Neural crest cell (in vitro differentiated cells): ENCODE results near the gene MZT2B. TPM values are rescaled to one million over a fixed set of nuclear protein-coding genes. Genes with fewer than 3 reads are reported as not detected.
"Not testable (repeated sequence)": the region's sequence is repeated elsewhere in the genome, so short reads cannot be mapped to it uniquely, and the experiment has no call there.

Experiments used
- DNase-seq: peaks from one replicate; pipeline ENCODE4 v3.0.0; 2021; ENCODE audit warnings: low read depth, mixed read lengths, low spot score
- H3K27ac Mint-ChIP-seq: one replicate; pipeline ENCODE4 v1.8.0; 2021; ENCODE audit warnings: mild to moderate bottlenecking, mixed read lengths; ENCODE audit not compliant: unreplicated experiment
- H3K27me3 Mint-ChIP-seq: 2 replicates; pipeline ENCODE4 v1.8.0; 2021; ENCODE audit warnings: low read depth, mild to moderate bottlenecking, mixed read lengths
- H3K36me3 Mint-ChIP-seq: 2 replicates; pipeline ENCODE4 v1.8.0; 2021; ENCODE audit warnings: low read depth, mild to moderate bottlenecking, mixed read lengths
- H3K4me1 Mint-ChIP-seq: 2 replicates; pipeline ENCODE4 v1.8.0; 2021; ENCODE audit warnings: mixed read lengths
- H3K4me3 Mint-ChIP-seq: one replicate; pipeline ENCODE4 v1.8.0; 2021; ENCODE audit warnings: mild to moderate bottlenecking, mixed read lengths
- H3K9me3 Mint-ChIP-seq: 2 replicates; pipeline ENCODE4 v1.8.0; 2021; ENCODE audit warnings: mixed read lengths
- total RNA-seq: library from RNA; stranded (reverse); gene quantifications from 2 replicates; pipeline ENCODE4 v1.2.1, GENCODE V29; 2021
- TF ChIP-seq, protein P1 (sequence below): fragments of 200-600 bp; sonication (generic); conservative IDR thresholded peaks from 2 replicates; pipeline ENCODE4 v1.5.0; 2021; ENCODE audit warnings: antibody characterized with exemption, mild to moderate bottlenecking

MZT2B gene
- total RNA-seq, 1 donor from 2014 or later = 242 TPM

DNA sequence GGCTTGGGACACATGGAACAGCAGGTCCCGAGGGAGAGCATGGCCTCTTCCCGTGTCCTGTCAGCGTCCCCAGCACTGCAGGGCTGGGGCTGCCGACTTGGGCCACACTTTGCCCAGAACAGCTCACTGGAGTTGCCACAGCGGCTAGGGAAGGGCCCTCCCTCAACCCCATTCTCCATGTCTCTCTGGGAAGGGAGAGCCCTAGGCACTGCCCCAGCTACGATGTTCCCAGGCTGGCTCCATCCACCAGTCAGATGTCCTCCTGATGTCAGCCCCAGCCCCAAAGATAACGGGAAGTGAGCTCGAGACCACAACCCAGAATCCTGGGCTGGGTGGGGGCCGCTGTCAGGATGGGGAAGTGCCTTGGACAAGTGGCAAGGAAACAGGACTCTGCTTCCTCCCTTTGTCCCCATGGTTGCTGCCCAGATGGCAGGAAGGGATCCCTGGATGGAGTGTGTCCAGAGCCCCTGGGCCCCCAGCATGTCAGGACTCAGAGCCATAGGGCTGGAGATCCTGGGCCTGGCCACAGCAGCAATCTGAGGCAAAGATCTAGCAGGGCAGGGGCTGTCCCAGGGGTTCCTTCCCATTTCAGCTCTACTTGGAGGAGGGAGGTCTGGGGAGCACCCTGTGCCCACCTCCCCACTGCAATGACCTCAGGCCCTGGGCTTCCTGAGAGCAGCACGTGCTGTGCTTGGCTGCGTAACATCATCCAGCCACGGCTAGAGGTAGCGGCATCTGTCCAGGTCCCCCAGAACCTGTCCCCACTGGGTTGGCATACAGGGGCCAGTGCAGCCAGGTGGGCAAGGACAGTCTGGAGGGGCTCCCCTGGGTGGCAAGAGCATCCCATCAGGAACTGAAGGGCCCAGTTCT lies 39.4 kb upstream of the MZT2B start:
- H3K36me3 Mint-ChIP-seq, H3K9me3 Mint-ChIP-seq, H3K27me3 Mint-ChIP-seq, H3K4me1 Mint-ChIP-seq, DNase-seq, H3K27ac Mint-ChIP-seq: not testable (repeated sequence)
- H3K4me3 Mint-ChIP-seq = peak overlapping the region; percentile 80

DNA sequence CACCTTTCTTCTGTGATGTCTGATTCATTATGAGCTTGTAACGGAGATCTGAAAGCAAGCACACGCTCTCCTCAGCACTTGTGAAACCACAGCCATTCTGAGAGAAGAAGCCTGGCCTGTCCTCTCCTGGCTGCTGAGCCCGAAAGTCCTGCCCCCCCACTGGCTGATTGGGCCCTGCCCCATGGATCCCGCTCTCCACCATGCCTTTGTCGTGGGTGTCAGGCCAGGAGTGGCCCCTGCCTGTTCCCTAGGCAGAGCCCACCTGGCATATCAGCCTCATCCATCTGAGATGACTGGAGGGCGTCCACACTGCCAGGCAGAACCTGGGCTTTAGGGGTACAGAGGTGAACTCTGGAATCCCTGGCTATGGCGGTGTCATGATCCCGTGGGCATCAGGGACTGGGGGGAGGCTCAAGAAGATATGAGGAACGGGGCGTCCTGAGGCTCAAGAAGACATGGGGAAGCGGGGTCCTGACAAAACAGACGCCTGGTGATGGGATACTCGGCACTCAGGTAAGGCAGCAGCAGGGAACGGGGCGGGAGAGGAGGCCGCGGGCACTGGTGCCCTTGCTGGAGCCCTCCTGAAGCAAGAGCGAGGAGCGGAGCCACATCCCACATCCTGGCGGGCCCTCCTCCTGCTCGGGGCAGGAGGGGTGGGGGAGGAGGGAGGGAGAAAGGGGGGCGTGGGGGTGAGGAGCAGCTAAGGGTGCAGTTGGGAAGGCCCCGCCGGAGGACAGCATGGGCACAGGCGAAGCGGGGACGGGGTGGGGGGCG lies 38.6 kb upstream of the MZT2B start:
- DNase-seq, H3K27ac Mint-ChIP-seq, H3K27me3 Mint-ChIP-seq, H3K4me1 Mint-ChIP-seq, H3K36me3 Mint-ChIP-seq, H3K9me3 Mint-ChIP-seq: not testable (repeated sequence)
- H3K4me3 Mint-ChIP-seq = peak overlapping the region; percentile 81

DNA sequence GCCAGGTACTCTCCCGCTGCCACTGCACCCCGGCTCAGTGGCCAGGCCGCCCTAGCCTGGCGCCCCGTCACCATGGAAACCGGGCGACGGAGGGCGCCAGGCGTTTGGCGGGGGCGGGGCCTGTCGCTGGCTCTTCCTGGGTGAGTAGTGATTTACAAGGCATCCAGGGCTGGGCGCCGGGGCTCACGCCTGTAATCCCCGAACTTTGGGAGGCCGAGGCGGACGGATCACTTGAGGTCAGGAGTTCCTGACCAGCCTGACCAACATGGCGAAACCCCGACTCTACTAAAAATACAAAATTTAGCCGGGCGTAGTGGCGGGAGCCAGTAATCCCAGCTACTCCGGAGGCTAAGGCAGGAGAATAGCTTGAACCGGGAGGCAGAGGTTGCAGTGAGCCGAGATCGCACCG lies 37.1 kb upstream of the MZT2B start, which contains the start of gene CCDC74B:
CCDC74B (minus strand) TSS at position 107 of the 409 bp plus-strand sequence. CDS start 116 bp downstream, outside the sequence.
- peak within 1 kb of the TSS; percentile 92 for H3K4me3 Mint-ChIP-seq
- not testable (repeated sequence) for H3K4me1 Mint-ChIP-seq, H3K36me3 Mint-ChIP-seq, H3K9me3 Mint-ChIP-seq, H3K27me3 Mint-ChIP-seq
- peak; percentile 58 for DNase-seq
- H3K27ac Mint-ChIP-seq = peak within 1 kb of the TSS; percentile 71

DNA sequence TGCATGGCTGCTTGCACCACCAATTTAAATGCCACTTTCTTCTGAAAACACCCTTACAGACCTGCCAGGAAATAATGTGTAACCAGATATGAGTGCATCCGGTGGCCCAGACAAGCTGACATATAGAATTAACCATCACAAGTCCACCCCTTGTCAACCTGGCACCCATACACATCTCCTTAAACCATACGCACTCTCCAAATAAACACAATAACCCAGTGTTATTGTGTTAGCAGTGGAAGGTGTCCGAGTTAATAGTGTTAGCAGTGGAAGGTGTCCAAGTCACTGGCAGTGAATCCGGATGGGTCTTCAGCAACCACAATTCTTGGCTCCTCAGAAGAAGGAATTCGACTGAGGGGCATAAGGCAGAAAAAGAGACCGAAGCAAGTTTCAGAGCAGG lies 33.5 kb upstream of the MZT2B start:
- not testable (repeated sequence) for DNase-seq, H3K9me3 Mint-ChIP-seq, H3K4me1 Mint-ChIP-seq, H3K27ac Mint-ChIP-seq, H3K27me3 Mint-ChIP-seq, H3K36me3 Mint-ChIP-seq, H3K4me3 Mint-ChIP-seq

DNA sequence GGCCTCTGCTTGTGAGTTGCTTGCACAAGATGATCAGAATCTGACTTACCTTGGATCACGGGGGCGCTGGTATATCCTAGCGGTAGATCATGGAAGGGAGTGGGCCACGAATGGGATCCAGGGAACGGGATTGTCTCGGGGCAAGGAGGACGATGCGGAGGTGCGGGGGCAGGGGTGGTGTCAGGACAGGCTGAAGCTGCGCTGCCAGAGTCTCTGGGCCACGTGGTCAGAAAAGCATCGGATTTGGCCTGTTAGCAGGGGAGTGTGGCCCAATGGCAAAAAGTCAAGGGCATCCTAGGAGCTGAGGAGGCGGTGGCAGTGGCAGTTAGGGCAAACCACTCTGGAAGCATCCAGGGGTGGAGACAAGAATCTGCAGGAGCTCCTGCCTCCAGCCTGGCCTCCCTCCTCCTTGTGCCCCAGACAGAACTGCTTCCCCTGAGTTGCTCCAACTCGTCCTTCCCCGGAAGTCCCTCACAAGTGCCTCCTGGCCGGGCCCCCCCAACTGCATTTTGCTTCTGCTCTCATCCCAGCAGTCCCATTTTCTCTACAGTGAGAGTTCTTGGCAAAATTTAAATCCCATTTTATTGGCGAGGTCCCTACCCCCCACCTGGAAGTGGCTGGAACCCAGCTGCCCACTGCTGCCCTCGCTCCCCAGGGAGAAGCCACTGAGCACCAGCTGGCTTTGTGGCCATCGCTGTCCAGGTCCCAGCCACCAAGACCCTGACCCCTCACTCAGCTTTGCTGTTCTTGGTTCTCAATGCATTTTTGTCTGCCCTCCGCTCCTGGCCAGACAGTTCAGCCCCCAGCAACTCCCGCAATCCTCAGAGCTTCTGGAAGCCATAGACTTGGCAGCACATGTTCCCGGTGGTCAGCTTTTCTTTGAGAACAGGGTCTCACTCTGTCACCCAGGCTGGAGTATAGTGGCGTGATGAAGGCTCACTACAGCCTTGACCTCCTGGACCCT lies 31.6 kb upstream of the MZT2B start:
- Mint-ChIP-seq H3K27me3 (no peaks in the 10 kb centered on the region), H3K4me1 (no peaks in the 10 kb centered on the region), H3K36me3 (no peaks in the 10 kb centered on the region), H3K27ac (no peak overlapping the region), H3K4me3 (peak overlapping the region; percentile 1), H3K9me3 (no peaks in the 10 kb centered on the region)
- TF ChIP-seq, protein P1, sequence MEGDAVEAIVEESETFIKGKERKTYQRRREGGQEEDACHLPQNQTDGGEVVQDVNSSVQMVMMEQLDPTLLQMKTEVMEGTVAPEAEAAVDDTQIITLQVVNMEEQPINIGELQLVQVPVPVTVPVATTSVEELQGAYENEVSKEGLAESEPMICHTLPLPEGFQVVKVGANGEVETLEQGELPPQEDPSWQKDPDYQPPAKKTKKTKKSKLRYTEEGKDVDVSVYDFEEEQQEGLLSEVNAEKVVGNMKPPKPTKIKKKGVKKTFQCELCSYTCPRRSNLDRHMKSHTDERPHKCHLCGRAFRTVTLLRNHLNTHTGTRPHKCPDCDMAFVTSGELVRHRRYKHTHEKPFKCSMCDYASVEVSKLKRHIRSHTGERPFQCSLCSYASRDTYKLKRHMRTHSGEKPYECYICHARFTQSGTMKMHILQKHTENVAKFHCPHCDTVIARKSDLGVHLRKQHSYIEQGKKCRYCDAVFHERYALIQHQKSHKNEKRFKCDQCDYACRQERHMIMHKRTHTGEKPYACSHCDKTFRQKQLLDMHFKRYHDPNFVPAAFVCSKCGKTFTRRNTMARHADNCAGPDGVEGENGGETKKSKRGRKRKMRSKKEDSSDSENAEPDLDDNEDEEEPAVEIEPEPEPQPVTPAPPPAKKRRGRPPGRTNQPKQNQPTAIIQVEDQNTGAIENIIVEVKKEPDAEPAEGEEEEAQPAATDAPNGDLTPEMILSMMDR = no peak
- DNase-seq = no peak

DNA sequence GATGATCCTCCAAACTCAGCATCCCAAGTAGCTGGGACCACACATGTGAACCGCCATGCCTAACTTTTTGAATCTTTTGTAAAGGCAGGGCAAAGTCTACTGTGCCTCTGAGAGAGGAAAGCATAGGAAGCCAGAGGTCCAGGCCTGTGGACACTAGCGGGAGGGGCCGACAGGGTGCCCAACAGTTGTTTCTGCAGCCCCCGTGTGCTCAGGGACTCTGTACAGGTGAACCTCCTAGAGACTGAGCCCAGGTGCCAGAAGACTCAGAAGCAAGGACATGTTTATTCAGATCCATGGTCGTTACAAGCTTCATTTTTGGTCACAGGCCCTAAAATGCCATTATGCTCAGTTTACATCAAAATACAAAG lies 30.9 kb upstream of the MZT2B start:
- H3K4me1 Mint-ChIP-seq, H3K9me3 Mint-ChIP-seq, DNase-seq, H3K4me3 Mint-ChIP-seq, H3K27me3 Mint-ChIP-seq, H3K27ac Mint-ChIP-seq, H3K36me3 Mint-ChIP-seq: not testable (repeated sequence)

DNA sequence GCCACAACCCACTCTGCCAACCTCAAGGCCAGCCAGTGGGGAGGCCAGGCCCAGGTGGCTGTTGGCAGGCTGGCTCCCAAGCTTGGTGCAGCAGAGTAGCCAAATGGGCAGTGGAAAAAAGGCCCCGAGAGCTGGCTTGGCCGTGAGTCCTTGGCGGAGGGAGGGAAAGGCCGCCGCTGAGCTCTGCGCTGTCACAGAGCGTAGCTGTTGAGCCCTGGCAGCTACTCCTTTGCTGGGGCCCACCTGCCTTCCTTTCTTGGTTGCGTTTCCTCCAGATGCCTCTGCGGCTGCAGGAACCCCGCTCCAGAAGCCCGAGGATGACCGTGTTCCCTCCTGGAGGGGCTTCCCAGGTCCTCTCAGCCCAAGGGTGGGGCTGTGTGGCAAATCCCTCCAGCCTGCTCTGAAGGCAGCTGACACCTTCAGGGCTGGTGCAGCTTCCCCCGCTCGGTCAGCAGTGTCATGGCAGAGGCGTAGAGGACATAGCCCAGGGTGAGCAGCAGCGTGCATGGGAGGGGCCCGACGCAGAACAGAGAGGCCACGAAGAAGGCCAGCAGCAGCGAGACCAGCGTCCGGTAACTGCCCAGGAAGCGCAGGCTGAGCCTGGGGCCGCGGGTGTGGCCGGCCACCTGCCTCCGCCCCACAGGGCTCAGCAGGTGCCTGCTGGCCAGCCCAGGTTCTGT lies 29.8 kb upstream of the MZT2B start:
- DNase-seq, H3K9me3 Mint-ChIP-seq, H3K27me3 Mint-ChIP-seq, H3K4me3 Mint-ChIP-seq, H3K36me3 Mint-ChIP-seq, H3K27ac Mint-ChIP-seq, H3K4me1 Mint-ChIP-seq: not testable (repeated sequence)
